HS-5 (cell line): ENCODE measurements around the gene HOXD13.

Source experiments
- DNase-seq: peaks from one replicate; pipeline ENCODE4 v3.0.0-alpha.2; 2012; ENCODE audit warnings: low read depth

The HOXD13 gene

GRCh38 chr2:176121190-176122051 is 28.9 kb downstream of the HOXD13 start:
- DNase-seq: no peak

DNA sequence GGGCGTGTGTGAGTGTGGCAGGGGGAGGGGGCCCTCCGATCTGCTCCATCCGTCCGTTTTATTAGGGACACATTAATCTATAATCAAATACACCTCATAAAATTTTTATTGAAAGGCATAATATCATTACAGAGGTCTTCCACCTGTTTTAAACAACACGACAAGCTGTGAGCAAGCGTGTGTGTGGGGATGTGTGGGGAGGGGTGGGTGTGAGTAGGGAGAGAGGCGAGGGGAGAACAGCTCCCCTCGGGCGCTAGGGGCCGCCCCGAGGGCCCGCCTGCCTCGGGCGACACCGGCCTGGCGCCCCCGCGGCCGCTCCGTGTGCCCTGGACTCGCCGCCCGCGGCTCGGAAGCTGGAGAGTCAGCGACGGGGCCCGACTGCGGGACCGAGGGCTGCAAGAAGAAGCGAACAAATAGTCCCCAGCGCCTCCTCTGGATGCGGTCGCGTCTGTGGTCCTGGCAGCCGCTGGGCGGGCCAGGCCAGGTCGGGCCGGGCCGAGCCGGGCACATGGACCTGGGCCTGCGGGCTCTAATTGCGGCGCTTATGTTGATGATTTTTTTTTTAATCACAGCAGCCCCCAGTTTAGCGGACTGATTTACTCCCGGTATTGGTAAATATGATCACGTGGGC is 29.6 kb downstream of the HOXD13 start:
- DNase-seq: no peak

DNA sequence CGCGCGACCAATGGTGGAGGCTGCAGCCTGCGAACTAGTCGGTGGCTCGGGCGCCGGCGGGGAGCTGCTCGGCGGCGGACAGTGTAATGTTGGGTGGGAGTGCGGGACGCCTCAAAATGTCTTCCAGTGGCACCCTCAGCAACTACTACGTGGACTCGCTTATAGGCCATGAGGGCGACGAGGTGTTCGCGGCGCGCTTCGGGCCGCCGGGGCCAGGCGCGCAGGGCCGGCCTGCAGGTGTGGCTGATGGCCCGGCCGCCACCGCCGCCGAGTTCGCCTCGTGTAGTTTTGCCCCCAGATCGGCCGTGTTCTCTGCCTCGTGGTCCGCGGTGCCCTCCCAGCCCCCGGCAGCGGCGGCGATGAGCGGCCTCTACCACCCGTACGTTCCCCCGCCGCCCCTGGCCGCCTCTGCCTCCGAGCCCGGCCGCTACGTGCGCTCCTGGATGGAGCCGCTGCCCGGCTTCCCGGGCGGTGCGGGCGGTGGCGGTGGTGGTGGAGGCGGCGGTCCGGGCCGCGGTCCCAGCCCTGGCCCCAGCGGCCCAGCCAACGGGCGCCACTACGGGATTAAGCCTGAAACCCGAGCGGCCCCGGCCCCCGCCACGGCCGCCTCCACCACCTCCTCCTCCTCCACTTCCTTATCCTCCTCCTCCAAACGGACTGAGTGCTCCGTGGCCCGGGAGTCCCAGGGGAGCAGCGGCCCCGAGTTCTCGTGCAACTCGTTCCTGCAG is 30.3 kb downstream of the HOXD13 start, which contains the start of gene HOXD9:
TSS of gene HOXD9 (plus strand) at position 37 of the 728 bp plus-strand sequence. CDS start at position 87, 50 bp downstream.
- no peak for DNase-seq

DNA sequence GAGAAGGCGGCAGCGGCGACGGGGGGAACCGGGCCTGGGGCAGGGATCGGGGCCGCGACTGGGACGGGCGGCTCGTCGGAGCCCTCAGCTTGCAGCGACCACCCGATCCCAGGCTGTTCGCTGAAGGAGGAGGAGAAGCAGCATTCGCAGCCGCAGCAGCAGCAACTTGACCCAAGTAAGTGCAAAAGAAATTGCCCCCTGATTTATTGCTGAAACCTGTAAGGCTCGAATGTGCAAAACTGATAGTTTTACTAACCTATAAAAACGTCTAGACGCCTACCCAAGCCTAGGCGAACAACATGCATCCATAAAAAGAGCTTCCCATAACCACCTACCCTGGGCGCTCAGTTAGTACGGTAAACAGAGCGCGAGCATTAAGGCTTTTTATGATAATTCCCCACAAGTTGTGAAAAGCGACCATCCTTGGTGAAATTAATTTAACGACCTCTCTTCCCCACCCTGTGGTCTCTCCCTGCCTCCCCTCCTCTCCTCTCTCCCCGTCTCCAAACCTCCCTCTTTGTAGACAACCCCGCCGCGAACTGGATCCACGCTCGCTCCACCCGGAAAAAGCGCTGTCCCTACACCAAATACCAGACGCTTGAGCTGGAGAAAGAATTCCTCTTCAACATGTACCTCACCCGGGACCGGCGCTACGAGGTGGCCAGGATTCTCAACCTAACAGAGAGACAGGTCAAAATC is 31.0 kb downstream of the HOXD13 start:
- DNase-seq: no peak

- DNase-seq: no peak
These were observed 31.8 kb downstream of the HOXD13 start for GRCh38 chr2:176124110-176124946.

DNA sequence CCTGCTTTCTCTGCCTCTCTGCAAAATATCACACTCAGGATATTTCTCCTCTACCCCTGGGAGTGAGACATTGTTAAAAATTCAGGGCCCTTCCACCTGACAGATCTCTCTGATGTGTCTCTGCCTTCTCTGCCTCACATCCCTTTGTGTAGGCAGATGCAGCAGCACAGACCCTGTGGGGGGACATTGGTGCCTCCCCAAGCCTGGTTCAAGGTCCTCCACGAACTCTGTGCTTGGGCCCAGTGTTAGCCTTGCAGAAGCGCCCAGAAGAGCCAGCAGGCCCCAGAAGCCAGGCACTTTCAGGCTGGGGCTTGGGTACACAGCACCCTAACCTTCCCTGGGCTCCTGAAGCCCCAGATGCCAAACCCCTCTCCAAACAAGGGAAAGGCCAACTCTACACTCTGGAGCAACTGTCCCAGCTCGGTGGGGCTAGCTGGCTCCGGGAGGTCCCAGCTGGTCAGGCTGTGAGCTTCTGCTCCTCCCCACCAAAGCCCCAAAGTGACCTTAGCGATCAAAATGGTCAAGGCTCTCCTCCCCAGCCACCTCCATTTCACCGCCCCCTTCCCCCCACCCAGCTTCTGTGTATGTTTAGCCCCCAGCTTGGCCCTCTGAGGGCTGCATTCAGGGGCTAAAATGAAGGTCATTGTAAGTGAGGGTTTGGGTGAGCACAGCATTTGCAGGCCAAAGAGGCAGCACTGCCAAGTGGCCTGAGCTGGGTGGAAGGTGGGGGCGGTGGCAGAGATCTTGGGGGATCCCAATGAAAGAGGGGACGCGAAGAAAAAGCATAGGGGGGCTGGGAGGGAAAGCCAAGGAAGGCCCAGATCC is 32.6 kb downstream of the HOXD13 start:
- no peak for DNase-seq

GRCh38 chr2:176125772-176126054 is 33.2 kb downstream of the HOXD13 start:
- no peak for DNase-seq

DNA sequence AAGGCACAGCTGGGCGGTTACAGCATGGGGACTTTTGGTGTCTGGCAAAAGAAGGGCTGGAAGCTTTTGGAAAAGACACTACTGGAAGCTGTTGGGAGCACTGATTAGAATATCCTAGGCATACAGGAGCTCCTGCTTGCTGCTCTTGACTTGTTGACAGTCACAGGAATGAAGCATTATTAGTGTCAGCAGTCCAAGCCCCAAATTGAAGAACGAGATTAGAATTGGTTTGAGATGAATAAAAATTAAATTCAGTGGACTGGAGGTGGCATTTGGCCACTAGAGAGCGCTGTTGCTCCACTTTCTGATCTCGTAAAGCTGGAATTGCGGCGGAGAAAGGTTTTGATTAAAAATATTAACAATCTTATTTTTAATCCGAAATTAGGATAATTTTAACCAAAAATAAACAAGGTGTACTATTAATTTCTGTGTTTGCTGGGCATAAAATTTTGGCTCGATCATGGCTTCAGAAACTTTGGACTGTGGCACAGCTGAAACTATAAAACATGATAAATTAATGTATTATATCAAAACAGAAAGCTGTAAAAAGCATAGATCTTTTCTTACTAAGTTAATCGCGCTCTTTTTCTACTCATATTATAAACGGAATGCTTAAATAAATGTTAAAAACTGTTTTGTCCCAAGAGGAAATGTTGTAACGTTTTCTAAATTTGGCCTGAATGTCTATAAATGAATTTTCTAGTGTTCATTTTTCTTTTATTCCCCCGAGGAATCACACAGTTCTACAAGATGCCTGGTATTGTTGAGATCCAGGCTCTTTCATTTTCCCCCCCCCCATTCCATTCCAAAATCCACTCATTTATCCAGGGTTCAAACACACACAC is 34.6 kb downstream of the HOXD13 start:
- DNase-seq: no peak

DNA sequence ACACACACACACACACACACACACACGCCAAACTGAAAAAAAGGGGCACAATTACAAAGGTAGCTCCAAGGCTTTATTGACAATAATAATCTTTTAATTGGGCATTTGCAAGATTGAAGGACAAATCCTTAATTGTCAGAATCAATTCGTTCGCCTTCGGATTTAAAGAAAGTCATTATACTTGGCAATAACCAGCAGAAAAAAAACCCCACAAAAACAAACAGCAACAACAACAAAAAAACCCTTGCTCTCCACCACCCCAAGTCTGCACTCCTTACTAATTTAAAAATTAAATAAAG is 35.2 kb downstream of the HOXD13 start:
- no peak for DNase-seq

GRCh38 chr2:176128172-176128981 is 35.9 kb downstream of the HOXD13 start:
- no peak for DNase-seq

GRCh38 chr2:176128982-176129796 is 36.7 kb downstream of the HOXD13 start, which contains the start of gene HOXD8:
Gene HOXD8, plus strand, starts transcription at chr2:176129705. Its CDS starts 662 bp downstream, at chr2:176130367.
- no peak for DNase-seq

- DNase-seq: no peak
These were observed 37.3 kb downstream of the HOXD13 start for GRCh38 chr2:176129813-176130146.

DNA sequence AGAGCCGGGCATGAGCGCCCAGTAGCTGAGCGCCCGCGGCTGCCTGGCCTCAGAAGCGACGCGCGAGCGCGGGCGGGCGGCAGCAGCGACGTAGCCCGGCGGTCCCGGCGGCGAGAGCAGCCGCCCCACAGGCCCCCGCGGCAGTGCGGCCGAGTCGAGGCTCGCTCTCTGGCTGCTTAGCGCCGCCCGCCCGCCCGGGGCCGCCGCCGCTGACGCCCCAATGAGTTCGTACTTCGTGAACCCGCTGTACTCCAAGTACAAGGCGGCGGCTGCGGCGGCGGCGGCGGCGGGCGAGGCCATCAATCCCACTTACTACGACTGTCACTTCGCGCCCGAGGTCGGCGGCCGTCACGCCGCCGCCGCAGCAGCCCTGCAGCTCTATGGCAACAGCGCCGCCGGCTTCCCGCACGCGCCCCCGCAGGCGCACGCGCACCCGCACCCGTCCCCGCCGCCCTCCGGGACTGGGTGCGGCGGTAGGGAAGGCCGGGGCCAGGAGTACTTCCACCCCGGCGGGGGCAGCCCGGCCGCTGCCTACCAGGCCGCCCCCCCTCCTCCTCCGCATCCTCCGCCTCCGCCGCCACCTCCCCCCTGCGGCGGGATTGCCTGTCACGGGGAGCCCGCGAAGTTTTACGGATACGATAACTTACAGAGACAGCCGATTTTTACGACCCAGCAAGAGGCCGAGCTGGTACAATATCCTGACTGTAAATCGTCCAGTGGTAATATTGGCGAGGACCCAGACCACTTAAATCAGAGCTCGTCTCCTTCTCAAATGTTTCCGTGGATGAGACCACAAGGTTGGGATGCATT is 37.8 kb downstream of the HOXD13 start:
- no peak for DNase-seq

DNA sequence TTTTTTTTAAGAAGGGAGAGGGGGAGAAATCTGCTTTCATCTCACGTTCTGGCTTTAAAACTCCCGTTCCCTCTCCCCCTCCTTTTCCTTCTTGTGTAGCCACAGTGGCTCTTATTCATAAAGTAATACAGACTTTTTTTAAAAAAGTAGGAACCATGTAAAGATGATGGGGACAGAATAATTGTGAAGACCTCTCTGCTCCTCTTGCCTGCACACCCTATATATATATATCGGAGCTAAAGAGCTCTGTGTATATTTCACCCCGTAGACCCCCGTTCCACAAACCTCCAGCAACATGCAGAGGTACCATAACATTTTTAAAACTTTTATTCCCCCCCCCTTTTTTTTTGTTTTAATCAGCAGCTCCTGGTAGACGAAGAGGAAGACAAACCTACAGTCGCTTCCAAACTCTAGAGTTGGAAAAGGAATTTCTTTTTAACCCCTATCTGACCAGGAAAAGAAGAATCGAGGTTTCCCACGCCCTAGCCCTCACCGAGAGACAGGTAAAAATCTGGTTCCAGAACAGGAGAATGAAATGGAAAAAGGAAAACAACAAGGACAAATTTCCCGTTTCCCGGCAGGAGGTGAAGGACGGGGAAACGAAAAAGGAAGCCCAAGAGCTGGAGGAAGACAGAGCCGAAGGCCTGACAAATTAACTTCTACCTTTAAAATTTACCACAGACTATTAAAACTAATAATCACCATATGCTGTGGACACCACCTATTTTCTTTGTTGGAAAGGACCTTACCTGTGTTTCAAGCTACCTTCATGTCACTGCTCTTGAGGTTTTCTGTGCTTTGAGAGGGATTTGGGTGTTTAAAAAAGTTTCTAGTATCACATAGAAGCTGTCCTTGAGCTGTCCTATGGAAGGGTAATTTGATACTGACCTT is 38.7 kb downstream of the HOXD13 start:
- no peak for DNase-seq

GRCh38 chr2:176131848-176132158 is 39.3 kb downstream of the HOXD13 start:
- no peak for DNase-seq
